GM19468 (cell line): Measurements from ENCODE around the gene C6orf120.
A peak's percentile ranks its signal among the peaks of the same experiment; 100 is the strongest.

Experiments
- ATAC-seq: cut with Tn5 transposase; IDR thresholded peaks from one replicate; pipeline ENCODE4 v1.9.1; 2021; ENCODE audit warnings: mild to moderate bottlenecking, moderate library complexity, moderate number of reproducible peaks; ENCODE audit not compliant: unreplicated experiment; ENCODE audit errors: extremely low read depth

C6orf120 gene

DNA sequence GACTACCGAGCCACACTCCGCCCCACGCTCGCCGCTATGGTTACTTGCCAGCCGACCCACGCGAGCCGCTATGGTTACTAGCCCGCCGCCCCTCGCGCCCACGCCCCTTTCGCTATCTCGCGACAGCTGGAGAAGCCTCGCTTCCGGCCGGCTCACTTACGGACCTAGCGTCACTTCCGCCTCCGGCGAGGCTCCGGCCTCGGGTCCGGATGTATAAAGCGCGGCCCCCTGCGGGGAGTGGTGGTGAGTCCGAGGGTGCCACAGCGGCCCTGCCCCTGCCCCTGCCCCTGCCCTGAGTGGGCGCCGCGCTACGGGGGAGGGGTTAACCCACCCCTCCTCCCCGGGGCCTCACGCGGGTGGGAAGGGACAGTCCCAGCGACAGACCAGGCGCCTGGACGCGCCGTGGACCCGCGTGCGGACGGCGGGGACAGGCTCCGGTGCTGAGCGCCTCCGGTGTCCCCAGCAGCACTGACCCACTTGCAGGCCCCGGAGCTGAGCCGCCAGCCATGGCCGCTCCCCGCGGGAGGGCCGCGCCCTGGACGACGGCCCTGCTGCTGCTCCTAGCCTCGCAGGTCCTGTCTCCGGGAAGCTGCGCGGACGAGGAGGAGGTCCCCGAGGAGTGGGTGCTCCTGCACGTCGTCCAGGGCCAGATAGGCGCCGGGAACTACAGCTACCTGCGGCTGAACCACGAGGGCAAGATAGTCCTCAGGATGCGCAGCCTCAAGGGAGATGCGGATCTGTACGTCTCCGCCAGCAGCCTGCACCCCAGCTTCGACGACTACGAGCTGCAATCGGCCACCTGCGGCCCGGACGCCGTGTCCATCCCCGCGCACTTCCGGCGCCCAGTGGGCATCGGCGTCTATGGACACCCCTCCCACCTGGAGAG lies at the start of gene C6orf120, which contains the start of gene WDR27:
Gene C6orf120, plus strand, starts transcription at position 173 of the 886 bp plus-strand sequence. Its CDS starts 334 bp downstream, at position 507.
Gene WDR27, minus strand, starts transcription at position 76 of the 886 bp plus-strand sequence. CDS start 13,024 bp downstream, outside the sequence.
- ATAC-seq, result peak; percentile 97

DNA sequence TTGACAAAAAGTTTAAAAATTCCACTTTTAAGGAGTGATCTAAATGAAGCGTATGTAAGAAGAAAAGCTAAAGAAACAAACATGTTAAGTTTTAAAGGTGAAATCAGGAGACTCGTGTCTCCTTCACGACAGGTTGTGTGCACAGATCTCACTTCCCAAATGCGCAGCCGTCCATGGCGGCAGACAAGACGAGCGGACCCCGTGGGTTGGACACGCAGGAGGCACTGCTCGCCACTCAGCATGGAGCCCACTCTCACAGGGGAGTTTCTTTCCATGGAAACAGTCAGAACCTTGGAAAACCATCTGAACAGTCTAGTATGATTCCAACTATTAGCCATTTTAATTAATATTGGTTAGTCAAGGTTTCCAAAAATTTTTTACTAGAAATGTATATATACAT lies 49.0 kb upstream of the C6orf120 start:
- ATAC-seq, result no peak

DNA sequence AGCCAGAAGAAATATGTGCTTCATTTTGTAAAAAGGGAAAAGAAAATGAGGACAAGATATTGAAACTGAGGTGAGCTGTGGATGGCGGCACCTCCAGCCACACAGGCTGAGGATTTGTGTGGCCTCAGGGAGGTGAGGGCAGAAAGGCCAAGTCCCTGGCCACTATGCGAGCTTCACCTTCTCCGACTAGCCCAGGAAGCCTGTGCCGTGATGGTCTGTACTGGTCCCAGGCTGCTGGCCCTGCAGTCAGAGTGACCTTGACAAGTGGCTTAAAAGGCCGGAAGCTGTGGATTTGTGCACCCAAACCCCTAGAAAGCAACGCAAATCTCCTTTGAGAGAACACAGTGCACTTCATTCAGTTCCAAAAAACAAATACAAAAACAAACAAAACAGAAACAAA lies 48.2 kb upstream of the C6orf120 start:
- ATAC-seq, result no peak

DNA sequence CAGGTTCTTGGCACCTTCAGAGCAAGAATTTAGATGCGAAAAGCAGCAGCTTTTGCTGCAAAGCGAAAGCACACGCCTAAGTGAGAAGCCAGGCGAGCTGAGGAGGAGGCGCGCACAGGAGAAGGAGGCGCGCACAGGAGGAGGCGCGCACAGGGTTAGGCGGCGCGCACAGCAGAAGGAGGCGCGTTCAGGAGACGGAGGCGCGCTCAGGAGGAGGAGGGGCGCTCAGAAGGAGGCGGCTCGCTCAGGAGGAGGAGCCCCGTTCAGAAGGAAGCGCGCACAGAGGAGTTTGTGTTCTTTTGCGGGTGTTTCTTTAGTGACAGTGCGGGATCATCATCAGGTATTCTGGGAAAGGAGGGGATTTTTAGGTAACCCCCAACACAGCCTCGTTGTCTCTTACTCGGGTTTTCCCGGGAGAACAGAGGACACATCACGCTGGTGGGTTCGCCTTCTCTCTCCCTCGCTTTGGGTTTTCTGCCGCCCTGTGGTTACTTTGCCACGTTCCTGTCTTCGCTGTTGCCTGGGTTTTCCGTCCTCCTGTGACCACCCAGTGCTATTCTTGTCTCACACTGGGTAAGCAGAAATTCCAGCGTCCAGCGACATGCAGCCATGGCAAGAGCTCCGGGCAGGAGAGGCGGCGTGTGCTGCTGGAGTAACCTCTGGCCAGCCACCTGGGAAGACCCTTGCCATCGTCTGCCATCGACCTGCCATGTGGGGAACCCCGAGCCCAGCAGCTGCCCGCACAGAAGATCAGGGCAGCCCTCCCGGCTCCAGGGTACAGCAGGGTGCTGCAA lies 47.1 kb upstream of the C6orf120 start:
- ATAC-seq, result peak; percentile 48

DNA sequence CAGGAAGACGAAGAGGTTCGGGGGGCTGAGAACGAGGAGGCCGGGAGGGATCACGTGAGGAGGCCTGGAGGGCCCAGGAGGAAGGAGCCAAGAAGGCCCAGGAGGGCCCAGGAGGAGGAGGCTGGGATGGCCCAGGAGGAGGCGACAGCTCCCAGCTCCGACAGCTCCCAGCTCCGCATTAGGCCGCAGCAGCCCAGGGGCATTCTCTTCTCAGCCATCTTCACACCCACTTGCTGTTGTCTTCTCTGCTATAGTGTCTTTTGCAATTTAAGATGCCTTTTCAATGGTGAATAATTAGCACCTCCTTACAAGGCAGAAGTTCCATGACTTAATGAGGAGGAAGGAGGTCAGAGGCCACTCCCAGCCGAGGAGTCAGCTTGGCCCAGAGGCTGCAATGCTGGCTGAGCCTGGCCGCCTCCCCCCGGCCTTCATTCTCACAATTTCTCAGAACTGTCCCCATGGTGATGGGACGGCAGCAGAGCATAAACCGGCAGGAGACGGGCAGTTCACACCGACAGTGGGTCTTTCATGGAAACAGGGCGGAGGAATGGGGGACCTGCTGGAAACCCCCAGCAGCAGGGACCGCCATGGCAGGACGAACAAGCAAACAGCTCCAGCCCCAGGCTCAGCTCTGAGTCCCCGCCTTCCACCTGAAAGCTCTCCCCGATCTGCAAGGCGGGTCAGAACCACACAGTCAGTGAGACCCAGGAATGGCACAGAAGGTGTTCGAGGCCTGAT lies 45.2 kb upstream of the C6orf120 start:
- ATAC-seq, result no peak

DNA sequence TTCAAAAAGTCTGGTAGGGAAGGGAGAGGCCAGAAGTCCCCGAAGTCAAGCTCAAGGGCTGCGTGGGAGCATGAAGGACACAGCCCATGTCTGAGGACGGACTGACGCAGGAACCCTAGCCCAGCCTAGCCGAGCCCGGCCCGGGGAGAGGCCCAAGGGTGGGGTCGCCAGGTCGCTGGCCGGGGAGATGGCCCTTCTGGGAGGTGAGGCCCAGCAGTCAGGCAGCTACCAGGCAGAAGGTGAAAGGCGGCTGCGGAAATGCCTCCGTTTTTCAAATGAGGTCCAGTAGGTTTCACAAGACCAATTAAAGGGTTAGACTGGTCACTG lies 44.7 kb upstream of the C6orf120 start:
- no peak for ATAC-seq

DNA sequence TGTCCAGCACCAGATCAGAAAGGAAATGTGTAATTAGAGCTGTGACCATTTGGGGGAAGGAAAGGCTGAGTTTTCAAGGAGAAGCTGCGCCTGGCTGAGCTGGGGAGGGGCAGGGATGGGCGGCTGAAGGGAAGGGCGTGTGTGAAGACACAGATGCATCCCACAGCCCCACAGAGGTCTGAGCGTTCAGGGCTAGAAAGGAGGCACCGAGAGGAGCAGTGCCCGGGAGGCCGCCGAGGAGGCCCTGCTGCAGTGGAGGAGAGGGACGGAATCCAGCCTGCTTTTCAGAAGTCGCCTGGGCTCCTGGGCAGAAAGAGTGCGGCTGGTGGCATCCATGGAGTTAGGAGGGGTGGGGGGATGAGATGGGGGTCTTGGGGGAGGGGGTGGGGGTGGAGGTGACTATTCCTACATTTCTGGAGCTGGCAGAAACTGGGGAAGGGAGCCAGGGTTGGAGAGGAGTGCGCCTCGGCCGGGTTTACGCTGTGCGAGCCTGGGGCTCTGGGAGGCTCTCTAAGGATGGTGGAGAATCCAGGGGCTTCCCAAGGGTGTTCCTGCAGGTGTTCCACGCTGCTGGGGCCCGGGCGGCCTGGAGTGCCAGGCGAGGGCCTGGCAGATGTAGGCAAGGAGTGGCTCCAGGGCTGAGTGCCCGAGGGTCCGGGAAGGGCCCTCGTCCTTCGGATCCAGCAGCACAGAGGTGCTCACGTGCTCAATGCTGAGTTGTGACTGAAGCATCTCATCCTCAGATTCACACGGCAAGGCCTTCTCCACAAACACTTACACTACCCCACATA lies 41.9 kb upstream of the C6orf120 start:
- no peak for ATAC-seq

DNA sequence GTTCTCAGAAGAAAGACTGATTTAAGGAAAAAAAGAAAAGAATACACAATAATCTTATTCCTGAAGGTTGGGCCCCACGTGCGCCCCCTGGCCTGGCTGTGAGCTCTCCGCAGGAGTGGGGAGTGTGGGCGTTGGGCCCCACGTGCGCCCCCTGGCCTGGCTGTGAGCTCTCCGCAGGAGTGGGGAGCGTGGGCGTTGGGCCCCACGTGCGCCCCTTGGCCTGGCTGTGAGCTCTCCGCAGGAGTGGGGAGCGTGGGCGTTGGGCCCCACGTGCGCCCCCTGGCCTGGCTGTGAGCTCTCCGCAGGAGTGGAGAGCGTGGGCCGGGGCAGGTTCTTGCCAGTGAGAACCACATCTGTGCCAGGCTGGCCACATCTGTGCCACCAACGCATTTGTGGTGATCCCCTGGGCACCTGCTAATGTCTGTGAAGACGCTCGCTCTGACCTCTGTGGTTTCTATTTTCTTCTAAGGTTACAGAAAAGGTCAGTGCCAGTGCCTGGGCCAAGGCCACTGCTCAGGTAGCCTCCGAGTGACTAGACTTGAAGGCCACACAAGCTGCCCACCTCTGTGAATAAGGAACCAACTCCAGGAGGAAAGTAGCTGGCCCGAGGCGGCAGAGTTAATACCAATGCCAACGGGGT lies 41.1 kb upstream of the C6orf120 start:
- ATAC-seq, result no peak

DNA sequence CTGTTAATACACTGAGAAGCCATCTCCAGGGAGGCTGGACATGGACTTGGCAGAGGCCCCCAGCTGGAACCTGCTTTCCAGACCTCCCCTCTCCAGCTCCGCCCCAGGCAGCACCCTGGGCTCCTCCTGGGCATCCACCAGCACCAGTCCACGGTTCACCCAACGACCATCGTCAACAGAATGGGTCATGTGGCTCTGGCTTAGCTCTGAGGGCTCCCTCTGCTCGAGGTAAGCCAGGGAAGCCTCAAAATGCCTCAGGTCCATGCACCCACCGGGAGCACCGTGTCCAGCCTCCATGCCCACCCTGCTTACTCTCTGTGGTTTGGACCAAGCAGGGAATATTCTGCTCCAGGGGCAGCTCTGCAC lies 40.6 kb upstream of the C6orf120 start:
- ATAC-seq, result no peak

DNA sequence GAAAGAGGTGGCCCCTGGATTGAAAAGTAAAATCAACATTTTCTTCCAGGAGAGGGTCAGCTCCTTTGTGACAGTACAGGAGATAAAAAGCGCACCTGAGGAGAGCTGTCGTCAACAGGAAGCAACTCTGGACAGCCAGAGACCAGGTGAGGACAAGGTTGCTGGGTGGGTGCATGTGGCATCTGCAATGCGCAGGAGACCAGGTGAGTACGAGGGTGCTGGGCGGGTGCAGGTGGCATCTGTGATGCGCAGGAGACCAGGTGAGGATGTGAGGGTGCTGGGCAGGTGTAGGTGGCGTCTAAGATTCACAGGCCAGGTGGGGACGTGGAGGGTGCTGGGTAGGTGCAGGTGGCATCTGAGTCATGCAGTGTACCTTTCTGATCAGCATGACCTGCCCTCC lies 38.5 kb upstream of the C6orf120 start:
- no peak for ATAC-seq

DNA sequence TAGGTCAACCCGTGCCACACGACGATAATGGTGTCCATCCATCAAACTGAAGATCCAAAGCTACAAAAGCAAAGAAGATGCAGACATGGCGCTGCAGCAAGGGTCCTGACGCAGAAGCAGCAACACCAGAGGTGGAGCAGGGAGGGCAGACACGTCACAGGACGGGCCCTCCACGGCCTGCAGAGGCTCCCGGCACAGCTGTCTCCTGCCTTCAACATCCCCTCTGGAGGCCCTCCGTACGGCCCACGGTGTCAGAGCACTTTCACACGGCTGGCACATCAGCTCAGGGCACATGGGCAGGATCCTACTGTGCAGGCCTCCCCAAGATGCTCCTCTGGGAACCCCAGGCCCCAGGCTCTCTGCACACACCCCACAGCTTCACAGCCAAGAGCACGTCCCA lies 37.7 kb upstream of the C6orf120 start:
- ATAC-seq, result no peak

DNA sequence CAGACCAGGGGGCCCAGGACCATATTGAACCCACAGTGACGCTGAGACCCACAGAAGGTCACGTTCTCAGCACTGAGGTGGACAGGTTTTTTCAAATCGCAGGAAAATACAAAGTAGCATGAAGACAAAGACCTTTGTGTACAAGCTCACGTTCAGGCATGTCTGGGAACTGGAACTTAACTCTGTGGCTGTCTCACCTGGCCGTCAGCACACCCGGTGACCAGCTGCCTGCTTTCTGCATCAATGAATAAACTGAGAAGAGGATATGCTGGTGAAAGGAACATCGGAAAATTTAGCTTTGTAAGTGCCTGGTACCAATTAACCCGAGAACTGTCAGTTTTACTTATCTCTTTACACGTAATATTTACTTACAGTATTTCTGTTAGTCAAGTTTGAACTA lies 36.6 kb upstream of the C6orf120 start:
- ATAC-seq, result no peak

DNA sequence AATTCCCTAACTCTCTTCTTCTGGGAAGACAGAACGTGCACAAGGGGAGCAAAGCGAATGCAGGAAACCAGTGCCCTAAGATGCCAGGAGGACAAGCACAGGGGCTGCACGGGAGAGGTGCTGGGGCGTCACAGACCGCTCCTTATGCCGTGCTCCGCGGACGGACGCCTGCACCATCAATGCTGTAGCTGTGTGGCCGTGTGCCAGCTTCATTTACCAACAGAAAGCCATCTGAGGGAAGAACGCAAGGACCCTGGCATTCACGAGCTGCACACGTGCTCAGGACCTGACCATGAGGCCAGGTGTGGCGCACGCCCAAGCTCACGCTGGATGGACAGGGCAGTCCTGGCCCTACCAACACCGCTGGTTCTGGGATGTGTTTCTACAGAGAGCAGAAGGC lies 35.5 kb upstream of the C6orf120 start:
- ATAC-seq, result no peak

DNA sequence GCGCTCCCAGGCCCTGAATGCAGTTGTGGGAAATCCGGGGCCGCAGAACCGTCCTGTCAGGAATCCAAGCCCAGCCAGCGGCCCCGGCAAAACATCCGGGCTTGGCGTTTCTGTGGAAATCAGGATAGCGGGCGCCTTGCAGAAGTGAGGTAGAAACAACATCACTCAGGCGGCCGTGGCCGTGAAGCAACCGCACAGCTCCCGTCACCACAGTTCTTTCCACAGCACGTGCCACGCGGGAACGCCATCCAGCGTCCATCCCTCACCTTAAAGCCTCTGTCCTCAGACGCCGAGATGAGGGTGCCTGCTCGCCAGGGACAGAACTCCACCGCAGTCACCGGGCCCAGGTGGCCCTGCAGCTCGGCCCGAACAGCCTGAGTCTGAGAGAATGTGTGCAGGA lies 34.2 kb upstream of the C6orf120 start:
- ATAC-seq, result no peak

DNA sequence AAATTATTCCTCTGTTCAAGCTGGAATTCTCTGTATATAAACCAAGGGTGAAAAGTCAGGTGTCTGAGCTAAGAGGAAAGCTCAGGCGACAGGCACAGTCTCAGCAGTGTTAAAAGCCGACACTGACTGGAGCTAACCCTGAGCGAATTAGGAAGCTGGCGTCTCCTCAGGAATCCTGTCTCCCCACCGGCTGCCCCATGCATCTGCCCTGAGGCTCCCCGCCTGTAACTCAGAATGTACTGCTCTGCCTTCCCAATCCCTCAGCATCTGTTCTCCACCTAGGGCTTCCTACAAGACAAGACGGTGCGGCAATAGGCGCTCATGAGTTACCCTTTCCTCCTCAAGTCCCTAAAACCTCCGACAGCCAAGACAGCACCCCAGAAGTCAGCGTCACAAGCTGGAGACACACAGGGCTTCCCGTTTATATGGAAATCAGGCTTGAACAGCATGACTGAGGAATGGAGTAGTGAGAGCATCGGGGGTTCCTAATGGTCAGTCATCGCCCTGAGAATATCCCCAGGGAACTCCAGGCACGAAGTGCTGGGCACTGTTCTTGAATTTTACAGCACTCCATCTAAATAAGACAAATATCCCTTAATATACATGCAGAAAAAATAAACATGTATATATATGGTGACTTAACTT lies 33.6 kb upstream of the C6orf120 start:
- no peak for ATAC-seq

DNA sequence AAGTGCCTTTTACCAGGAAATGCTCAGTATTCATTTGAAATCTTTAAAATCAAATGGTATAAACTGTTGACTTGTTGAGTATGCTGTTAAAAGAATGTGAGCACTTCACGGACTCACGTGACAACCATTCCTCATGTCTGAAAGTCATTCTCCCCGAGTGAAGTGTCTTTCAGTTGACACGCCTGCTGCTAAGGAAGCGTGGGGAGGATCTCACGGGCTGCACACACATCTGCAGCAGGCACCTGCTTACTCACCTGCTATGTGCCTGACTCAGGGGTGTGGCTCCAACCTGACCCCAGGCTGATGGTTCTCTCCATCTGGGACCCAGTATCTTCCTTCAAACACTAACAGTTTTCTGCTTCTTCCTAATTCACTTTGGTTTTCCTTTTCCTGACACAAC lies 32.8 kb upstream of the C6orf120 start:
- no peak for ATAC-seq

DNA sequence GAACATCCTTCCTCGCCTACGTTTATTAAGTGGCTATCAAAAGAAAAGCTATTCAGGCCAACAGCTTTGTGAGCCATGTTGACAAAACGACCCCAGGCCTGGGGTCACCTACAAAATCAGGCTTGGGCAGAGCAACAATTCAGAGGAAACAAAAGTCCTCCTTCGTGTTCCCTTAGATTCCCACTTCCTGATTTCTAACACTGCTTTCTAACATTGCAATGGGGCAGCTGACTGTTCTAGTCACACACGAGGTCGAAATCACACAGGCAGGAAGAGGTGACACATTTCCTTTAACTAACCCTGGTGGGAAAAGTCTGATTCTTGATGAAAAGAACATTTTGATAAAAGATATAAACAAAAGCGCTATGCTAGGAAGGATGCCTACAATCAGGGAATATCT lies 32.0 kb upstream of the C6orf120 start:
- no peak for ATAC-seq

DNA sequence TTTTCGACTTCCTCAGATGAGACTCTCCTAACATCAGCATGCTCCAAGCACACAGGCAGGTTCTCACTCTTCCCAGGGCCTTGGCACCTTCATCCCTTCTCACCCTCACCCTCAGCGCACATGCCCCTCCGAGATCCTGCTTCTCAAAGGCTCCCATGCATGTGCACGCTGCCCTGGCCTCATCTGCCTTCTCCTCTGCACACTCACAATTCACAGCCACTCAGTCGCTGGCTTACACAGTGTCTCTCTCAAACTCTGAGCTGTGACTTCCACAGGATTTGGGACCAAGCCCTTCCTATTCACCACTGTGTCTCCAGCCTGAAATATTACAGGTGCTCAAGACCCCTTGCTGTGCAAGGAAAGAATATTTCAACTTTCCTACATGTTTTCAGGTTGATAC lies 30.4 kb upstream of the C6orf120 start:
- ATAC-seq, result no peak

DNA sequence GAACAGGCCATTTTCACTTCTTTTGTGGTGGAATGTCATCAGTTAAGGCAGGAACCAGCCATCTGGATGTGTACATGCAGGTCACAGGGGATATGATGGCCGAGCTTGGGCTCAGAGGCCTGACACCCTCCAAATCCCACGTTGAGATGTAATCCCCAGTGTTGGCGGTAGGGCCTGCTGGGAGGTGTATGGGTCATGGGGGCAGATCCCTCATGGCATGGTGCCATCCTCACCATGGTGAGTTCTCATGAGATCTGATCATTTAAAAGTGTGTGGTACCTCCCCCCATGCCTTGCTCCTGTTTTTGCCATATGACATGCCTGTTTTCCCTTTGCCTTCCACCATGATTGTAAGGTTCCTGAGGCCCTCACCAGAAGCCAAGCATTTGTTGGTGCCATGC lies 26.9 kb upstream of the C6orf120 start:
- no peak for ATAC-seq
